Limb (tissue), 2 donors: ENCODE data around the gene HP1BP3.

ENCODE experiments used
- DNase-seq, 2 donors: peaks; one replicate each; pipeline ENCODE4 v3.0.0-alpha.2; 2016; ENCODE audit errors: extremely low spot score in 2 of 2

HP1BP3 gene

GRCh38 chr1:20770314-20771087 lies 16.6 kb downstream of the HP1BP3 start:
- no peak for DNase-seq

DNA sequence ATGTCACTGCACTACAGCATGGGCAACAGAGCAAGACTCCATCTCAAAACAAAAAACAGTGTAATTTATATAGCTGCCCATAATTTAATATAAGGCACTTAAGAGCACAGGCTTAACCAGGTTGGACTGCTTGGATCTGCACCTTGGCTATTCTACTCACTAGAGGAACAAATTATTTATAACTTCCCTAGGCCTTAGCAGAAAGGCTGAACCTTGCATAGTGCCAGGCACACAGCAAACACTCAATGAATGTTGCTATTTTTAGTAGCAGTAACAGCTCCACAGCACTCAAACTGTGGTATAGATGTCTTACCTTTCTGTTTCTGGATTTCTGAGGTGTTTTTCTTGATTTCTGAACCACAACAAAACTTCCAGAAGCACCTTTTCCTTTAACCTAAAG lies 19.8 kb downstream of the HP1BP3 start:
- no peak for DNase-seq

- no peak for DNase-seq
These were observed 23.7 kb downstream of the HP1BP3 start for GRCh38 chr1:20763417-20763816.

GRCh38 chr1:20760322-20760721 lies 26.8 kb downstream of the HP1BP3 start:
- no peak for DNase-seq

- DNase-seq, result no peak
These were observed 33.5 kb downstream of the HP1BP3 start for GRCh38 chr1:20753589-20753988.

DNA sequence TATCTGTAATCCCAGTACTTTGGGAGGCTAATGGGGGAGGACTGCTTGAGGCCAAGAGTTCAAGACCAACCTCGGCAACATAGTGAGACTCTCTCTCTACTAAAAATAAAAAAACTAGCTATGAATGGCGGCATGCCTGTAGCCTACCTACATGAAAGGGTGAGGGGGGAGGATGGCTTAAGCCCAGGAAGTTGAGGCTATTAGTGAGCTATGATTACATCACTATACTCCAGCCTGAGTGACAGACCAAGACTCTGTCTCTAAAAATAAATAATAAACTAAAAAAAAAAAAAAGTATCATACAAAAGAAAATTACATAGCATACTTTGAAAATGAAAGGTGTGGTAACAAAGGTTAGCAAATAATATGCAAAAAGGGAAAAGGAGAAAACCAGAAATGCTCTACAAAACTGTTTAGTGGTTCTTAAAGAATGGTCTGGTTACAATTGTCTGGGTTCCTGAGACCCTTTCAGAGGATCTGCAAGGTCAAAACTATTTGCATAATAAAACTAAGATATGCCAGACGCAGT lies 35.6 kb downstream of the HP1BP3 start:
- no peak for DNase-seq

DNA sequence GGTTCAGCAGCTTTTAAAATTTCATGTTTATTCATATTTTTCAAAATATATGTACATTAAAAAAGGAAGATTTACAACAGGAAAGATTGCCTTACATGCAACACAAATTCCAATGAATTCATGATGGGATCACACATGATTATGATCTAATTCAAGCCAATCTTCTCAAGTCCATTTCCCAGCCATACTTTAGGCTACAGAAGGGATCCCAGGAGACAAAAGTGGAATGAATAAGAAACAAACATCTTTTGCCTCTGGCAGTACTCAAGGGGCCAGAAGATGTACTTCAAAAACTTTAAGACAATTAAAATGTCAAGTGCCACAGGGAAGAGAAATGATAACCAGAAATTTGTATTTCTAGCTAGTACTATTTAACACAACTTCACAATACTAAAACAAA lies 44.4 kb downstream of the HP1BP3 start:
- DNase-seq, result no peak

DNA sequence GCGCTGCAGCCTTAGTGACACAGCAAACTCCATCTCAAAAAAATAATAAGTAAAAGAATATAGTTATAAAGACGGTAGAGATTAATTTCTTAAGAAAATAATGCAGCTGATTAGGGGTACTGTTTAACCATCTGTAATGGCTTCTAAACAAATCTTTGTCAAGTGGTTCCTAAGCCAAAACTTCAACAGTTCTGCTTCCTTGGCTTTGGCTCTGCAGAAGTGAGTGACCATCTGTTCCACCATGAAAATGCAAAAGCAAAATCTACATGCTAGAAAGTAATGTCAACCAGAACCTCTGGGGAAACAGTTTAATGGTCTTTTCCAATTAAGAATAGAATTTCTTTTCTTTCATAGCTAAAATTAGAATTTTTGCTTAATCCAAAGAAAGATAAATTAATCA lies 46.3 kb downstream of the HP1BP3 start:
- DNase-seq, result no peak

DNA sequence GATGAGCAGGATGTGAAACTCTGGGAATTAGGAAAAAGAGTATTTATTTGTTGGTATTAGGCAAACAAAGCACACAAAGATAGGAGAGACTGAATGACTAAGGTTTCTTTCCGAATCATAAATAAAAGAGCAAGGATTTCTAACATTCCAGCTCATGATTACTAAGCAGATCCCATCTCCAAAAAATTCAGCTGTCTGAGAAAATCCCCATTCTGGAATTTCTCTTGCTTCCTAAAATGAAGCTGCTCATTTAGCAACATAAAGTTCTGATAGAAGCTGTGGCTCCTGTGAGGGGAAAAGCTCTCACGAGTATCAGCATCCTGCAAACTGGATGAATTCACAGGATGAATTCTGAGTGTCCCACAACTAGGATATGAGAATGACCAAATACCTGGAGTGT lies 47.9 kb downstream of the HP1BP3 start:
- DNase-seq, result no peak

DNA sequence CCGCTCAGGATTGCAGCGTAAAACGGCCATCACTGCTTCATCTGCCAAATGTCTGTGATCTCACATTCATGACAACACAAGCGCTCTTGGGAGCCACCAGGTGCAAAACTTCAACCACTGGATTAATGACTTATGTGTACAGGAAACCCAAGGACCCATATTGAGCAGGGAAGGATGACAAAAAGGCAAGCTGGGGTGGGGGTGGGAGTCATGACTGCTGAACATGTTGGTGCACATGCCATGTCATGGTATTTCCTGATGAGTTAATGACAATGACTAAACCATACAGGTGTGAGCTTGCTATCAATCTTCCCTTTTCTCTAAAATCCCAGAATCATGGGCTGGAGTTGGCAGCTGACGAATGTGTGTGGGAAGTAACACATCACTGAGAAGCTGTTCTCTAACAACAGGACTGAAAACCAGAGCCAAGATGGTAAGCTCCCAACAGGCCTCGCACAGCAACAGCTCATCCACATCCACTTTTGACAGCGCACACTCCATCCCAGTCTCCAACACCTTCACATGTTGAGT lies 51.5 kb downstream of the HP1BP3 start:
- DNase-seq, result no peak

DNA sequence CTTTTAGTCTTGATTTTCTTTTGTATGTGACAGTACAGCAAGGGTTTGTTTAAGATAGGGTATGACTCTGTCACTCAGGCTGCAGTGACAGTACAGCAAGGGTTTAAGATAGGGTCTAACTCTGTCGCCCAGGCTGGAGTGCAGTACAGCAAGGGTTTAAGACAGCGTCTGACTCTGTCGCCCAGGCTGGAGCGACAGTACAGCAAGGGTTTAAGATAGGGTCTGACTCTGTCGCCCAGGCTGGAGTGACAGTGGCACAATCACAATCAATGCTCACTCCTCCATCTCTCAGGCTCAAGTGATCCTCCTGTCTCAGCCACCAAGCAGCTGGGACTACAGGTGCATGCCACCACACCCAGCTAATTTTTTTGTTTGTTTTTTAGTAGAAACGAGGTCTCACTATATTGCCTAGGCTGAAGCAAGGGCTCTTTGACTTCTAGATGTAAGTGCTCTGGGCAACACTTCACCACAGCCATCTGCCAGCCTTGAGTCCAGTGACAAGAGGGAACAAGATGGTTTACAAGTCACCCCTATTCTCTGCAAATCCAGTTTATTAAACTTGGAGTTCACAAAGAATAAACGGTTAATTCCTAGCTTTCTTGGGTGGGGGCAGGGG lies 53.6 kb downstream of the HP1BP3 start:
- no peak for DNase-seq

- peak; percentile 31 to 60 for DNase-seq
These were observed 54.3 kb downstream of the HP1BP3 start, which contains the start of gene SH2D5 for GRCh38 chr1:20732588-20733359. Gene SH2D5, minus strand, starts transcription at chr1:20732703. Its CDS starts 4,659 bp downstream, at chr1:20728044.

- DNase-seq, result peak; percentile 37 to 81
These were observed 55.0 kb downstream of the HP1BP3 start for GRCh38 chr1:20732071-20732587.

DNA sequence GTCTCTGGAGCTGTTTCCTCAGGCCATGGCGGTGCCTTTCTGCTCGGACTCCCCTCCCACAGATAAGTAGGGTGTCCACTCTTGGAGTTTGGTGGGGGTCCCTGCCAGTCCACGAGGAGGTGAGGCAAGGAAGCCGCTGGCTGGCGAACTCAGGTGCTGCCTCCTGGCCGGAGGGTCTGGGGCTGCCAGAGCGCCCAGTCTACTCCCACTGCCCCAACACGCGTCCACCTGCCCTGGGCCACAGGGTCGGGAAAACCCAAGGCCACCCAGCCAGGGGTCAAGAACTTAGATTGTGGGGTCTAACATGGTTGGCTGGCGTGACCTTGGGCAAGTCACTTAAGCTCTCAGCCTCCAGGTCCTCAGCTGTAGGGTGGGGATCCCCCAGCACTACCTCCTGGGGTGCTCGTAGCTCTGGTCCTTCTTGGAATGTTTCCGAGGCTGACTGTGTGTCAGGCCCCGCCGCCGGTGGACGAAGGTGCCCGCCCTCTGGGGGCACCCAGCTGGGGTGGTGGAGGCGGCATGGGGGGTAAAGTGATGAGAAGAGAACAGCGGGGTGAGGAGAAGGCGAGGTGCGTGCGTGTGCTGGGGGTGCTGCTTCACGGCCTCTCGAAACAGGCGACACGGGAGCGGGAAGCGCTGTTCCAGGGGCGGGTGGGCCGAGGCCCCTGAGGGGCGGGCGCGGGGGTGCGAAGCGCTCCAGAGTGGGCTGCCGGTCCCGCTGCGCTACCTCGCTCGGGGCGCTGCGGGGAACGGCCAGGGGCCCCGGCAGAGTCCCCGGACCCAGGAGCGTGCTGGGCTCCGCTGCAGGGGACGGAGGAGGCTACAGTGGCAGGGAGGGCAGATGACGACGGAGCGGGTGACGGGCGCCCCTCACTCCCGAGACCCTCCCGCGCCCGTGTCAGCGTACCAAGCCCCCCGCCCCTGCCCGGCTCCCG lies 55.8 kb downstream of the HP1BP3 start:
- no peak for DNase-seq

GRCh38 chr1:20730690-20731056 lies 56.4 kb downstream of the HP1BP3 start:
- DNase-seq, result no peak

- DNase-seq, result no peak
These were observed 57.0 kb downstream of the HP1BP3 start for GRCh38 chr1:20729990-20730689.

GRCh38 chr1:20729155-20729931 lies 57.8 kb downstream of the HP1BP3 start:
- DNase-seq, result no peak

DNA sequence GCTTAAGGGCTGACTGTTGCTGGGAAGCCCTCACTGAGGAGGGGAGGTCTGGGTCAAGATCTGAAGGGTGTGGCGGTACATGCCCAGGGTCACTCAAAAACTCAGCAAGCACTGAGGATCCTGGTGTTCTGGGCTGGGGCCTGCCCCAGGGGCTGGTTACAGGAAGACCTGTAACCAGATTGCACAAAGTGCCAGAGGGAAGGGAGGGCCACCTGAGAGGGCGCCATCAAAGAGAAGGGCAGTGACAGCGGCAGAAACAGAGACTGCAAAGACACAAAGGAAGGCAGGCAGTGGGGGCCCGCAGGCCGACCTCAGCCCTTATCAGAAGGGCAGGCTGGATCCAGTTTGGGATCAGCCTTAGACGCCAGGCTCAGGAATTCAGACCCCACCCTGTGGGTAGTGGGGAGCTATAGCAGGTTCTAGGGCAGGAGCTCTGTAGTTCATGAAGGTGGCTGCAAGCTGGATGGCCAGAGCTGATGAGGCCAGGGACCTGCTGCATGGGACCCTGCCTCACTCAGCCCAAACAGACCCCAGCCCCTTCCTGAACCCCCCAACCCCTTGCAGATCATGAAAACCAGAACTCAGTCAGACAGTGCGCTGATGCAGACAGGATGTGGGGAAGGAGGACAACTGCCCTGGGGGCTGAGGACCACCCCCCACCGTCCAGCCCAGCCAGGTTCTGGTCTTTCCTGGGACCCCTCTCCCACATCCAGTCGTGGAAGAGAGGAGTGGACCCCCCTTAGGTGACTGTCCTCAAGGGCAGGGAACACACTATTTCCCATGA lies 58.5 kb downstream of the HP1BP3 start:
- DNase-seq, result no peak
